ENCODE results near the gene RAPSN. TPM values are rescaled to one million over a fixed set of nuclear protein-coding genes. Genes with fewer than 3 reads are reported as not detected.

RAPSN gene
- total RNA-seq = under 1 TPM in 3 of 6 experiments, not detected in 3; 0.15 to 0.49 (median 0.25) TPM
- long read RNA-seq = 0 reads

DNA sequence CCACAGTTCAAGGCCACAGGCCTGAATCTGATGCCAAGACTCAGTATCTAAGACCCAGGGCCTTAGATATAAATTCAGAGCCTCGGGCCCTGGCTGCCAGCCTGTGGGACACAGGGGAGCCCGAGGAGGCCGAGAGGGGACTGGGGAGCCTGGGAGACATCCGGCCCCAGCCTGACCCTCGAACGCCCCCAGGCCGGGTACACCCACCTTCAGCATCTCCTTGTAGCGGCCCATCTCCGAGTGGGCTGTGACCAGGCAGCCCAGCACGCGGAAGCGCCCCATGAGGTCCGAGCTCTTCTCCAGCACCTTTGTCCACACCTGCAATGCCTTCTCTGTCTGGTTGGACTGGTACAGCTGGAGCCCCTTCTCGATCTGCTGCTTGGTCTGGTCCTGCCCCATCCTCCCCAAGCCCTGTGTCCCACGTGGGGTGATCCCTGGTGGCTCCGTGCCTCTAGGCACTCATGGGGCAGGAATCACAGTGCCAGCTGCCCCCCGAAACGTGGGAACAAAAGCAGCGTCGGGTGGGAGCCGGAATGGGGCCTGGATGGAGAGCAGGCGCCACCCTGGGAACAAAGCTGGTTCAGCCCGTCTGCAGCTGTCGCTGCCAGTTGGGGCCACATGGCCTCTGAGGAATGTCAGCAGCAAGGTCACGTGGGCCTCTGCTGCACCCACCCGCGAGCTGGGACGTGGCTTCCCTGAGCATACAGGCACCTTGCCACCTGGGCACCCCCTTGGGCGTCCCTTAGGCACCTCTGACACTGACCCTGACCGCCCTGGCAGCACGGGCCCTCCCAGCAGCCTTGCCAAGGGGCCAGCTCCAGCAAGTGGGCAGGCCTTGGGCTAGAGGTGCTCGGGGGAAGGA lies at the start of gene RAPSN:
RAPSN (minus strand) TSS at position 571 of the 862 bp plus-strand sequence; CDS start at position 399, 172 bp downstream.
- DNase-seq (no peak), ATAC-seq (peak in 3 of 4 donors; percentile 12 to 47 (median 16))
- Histone ChIP-seq H3K9me3 (no peaks in the 10 kb centered on the region), H3K4me3 (no peak within 1 kb of the TSS), H3K36me3 (no peaks in the 10 kb centered on the region), H3K27me3 (no peaks in the 10 kb centered on the region), H3K27ac (peak within 1 kb of the TSS in 2 of 3 donors; percentile 19 to 51), H3K4me1 (peaks cover 0 to 18% (median 3%) of the 10 kb centered on the region in 4 donors)
- intact Hi-C loops (cut with DNase I) = no loop called here
- TF ChIP-seq POLR2A (IDR thresholded peaks at IDR 0.05) = no peak
- TF ChIP-seq, protein P1, sequence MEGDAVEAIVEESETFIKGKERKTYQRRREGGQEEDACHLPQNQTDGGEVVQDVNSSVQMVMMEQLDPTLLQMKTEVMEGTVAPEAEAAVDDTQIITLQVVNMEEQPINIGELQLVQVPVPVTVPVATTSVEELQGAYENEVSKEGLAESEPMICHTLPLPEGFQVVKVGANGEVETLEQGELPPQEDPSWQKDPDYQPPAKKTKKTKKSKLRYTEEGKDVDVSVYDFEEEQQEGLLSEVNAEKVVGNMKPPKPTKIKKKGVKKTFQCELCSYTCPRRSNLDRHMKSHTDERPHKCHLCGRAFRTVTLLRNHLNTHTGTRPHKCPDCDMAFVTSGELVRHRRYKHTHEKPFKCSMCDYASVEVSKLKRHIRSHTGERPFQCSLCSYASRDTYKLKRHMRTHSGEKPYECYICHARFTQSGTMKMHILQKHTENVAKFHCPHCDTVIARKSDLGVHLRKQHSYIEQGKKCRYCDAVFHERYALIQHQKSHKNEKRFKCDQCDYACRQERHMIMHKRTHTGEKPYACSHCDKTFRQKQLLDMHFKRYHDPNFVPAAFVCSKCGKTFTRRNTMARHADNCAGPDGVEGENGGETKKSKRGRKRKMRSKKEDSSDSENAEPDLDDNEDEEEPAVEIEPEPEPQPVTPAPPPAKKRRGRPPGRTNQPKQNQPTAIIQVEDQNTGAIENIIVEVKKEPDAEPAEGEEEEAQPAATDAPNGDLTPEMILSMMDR (IDR thresholded peaks at IDR 0.05) = no peak
- 60% methylated on average over 1 of the region's 32 CpGs for WGBS (ENCODE audit: insufficient coverage, low coverage, low lambda C conversion rate, missing lambda C conversion rate)

DNA sequence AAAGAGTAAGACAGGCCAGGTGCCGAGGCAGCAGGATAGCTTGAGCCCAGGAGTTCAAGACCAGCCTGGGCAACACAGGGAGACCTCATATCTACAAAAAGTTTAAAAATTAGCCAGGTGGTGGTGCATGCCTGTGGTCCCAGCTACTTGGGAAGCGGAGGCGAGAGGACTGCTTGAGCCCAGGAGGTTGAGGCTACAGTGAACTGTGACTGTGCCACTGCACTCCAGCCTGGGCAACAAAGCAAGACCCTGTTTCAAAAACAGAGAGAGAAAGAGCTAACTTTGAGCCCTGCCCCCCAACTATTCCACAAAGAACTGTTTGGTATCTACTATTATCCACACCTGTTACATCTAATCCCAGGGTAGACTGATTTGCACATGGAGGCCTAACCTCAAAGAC lies 49.2 kb upstream of the RAPSN start:
- 32% methylated on average over 3 of the region's 3 CpGs for WGBS (ENCODE audit: insufficient coverage, low coverage, low lambda C conversion rate, missing lambda C conversion rate)
- ATAC-seq (peak; percentile 5 to 21 (median 6)), DNase-seq (no peak)
- H3K27me3 ChIP-seq = no peaks in the 10 kb centered on the region
- intact Hi-C loops (cut with DNase I) = no loop called here
- H3K27ac ChIP-seq = peak overlapping the region; percentile 23 to 92 (median 88)
- H3K4me3 ChIP-seq = peak overlapping the region in 2 of 3 donors; percentile 29 to 45
- TF ChIP-seq, protein P1 (IDR thresholded peaks at IDR 0.05) = no peak
- no peak for TF ChIP-seq POLR2A (IDR thresholded peaks at IDR 0.05)
- H3K4me1 ChIP-seq = peaks cover 0 to 77% (median 27%) of the 10 kb centered on the region in 4 donors
- peaks cover 0 to 3% (median 0%) of the 10 kb centered on the region in 4 donors for H3K36me3 ChIP-seq
- no peaks in the 10 kb centered on the region for H3K9me3 ChIP-seq

DNA sequence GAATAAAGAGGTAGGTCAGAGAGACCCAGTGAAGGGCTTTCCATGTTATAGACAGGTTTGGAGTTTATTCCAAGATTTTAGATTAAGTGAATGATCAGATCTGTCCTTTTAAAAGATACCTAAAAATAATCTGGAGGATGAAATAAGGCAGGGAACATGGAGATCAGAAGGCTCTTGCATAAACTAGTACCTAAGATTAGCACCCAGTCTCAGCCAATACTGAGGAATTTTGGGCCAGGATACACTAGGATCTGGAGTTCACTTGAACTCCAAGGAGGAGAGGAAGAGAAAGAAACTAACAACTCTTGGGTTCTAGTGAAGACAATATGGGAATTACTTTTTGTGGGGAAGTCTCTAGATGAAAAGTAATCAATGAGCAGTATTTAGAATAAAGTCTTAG lies 47.9 kb upstream of the RAPSN start:
- Histone ChIP-seq H3K27me3 (no peaks in the 10 kb centered on the region), H3K4me1 (peaks cover 0 to 71% (median 26%) of the 10 kb centered on the region in 4 donors), H3K36me3 (no peaks in the 10 kb centered on the region), H3K9me3 (no peaks in the 10 kb centered on the region), H3K4me3 (peak overlapping the region in 1 of 3 donors; percentile 45), H3K27ac (peak overlapping the region in 2 of 3 donors; percentile 88 to 92)
- DNase-seq = no peak
- no peak for ATAC-seq
- intact Hi-C loops (cut with DNase I) = no loop called here
- TF ChIP-seq, protein P1 (IDR thresholded peaks at IDR 0.05) = no peak
- TF ChIP-seq POLR2A (IDR thresholded peaks at IDR 0.05) = no peak

DNA sequence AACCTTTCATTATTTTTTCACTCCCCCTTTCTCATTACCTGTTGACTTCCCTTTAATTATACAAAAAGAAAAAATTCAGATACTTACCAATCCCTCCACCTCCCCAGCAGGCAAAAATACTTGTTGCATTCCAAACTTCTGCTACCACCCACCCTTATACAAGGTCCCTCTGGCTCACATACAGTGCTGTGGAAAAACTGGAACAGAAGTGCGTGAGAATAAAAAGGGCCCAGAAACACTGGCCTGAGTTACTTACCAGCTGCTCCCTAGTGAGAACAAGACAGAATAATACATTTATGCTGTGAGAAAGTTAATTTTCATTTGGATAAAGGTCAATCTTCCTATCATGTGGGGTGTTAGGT lies 46.9 kb upstream of the RAPSN start:
- no peaks in the 10 kb centered on the region for H3K36me3 ChIP-seq
- TF ChIP-seq, protein P1 (IDR thresholded peaks at IDR 0.05) = no peak
- WGBS (ENCODE audit: insufficient coverage, low coverage, low lambda C conversion rate, missing lambda C conversion rate) = 40% methylated on average over 1 of the region's 1 CpG
- no peaks in the 10 kb centered on the region for H3K27me3 ChIP-seq
- no peak for ATAC-seq
- no peak overlapping the region for H3K4me3 ChIP-seq
- H3K4me1 ChIP-seq = peaks cover 0 to 63% (median 21%) of the 10 kb centered on the region in 4 donors
- no peaks in the 10 kb centered on the region for H3K9me3 ChIP-seq
- intact Hi-C loops (cut with DNase I) = no loop called here
- DNase-seq = no peak
- H3K27ac ChIP-seq = peak overlapping the region in 2 of 3 donors; percentile 57 to 88

All from right lobe of liver (tissue), 6 donors.